Measurements from ENCODE around the gene RIOX2.

RIOX2 gene

DNA sequence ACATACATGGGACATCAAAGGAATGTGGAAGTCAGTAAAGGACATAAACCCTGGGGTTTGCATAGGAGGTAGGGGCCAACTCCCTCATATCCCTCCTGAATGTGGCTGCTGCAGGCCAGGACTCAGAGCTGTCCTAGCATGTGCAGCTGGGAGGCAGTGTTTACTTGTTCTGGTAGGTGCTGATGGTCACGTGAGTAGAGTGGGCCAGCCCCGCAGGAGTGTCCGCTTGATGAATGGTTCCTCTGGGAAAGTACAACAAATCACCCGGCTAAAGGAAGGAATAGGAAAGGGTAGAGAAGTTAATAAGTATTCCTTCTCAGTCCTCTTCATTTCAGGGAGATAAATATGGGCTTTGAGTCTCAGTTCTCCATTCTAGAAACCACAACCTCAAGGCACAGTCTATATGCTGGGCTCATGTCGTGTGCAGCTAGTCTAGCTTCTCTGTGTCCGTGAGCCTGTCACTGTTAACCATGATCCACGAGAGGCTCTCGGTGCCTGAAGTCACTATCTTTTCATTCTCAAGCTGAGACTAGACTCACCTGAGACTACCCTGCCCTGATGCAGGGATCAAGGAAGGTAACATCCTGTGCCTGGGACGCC, 17.9 kb downstream of the RIOX2 start:
- DNase-seq (ENCODE audit: low spot score), result no peak

DNA sequence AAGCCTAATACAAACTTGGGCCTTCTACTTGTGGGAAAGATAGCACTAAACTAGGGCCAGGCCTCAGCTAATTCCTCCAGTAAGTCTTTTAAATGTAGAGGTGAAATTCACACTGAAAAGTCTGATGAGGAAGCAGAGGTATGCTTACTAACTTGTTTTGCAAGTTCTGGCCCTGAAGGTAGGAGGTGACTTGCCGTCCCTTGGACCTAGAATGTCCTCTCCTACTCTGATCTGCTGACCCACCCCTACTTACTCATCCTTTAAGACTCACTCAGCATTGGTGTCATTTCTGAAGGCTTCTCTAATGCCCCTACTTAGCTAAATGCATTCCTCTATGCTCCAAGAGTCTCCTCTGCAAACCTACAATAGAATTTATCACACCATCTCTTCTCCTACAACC, 19.4 kb downstream of the RIOX2 start:
- DNase-seq (ENCODE audit: low spot score), result no peak

DNA sequence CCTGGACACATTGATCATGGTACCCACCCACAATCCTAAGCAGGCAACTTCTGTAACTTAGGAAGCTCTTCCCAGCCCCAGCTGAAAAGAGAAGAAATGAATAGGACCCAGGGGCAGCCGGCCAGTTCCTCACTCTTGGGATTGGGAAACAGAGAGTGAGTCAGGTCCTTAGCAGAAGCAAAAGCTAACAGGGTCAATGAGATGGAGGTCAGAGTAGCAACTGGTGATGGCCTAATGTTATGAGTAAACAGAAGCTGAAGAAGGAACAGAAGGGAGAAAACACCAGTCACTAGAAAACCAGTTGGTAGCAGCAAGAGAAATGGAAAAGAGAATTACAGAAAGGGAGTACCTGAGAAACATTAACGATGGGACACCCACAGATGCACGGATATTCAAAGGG, 20.0 kb downstream of the RIOX2 start:
- no peak for DNase-seq (ENCODE audit: low spot score)

DNA sequence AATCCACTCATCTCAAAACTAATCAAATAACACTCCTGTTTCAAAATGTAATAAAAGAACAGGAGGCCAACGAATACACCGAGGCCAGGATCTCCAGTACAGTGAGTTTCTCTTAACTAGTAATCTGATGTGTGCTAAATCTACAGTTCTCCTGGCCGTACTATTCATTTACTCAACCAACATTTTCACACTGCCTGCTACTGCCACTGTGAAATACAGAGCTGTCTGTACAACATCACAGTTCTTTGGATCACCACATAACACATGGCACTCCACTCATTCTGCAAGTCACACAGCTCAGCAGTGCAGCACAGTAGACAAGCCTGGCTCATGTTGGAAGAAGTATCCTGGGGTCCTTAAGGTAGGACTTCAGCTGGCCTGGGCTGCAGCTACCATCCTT, 21.9 kb downstream of the RIOX2 start:
- no peak for DNase-seq (ENCODE audit: low spot score)

DNA sequence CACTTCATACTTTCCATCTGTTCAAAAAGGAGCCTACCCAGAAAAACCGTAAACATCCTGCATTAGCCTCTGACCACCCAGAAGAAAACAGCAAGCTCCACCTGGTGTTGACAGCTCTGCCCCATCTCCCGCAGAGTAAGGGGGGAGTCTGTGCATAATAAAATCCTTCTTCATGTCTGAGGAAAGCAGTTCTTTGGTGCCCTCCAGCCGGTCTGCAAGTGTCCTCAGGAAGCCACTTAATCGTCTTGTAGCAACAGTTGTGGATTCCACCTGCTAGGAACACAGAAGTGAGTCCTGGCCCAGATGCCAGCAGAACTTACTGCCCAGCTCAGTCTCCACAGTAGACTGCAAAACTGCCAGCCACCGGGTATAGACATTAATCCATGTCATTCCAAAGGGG, 22.5 kb downstream of the RIOX2 start:
- DNase-seq (ENCODE audit: low spot score), result no peak

DNA sequence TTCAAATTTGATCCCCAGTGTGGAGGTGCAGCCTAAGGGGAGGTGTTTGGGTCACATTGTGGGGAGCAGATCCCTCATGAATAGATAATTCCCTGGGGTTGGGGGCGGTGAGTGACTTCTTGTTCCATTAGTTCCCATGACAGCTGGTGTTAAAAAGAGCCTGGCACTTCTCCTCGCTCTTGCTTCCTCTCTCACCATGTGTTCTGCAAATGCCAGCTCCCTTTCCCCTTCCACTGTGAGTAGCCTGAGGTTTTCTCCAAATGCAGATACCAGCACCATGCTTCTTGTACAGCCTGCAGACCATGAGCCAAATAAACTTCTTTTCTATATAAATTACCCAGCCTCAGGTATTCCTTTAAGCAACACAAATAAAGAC, 23.1 kb downstream of the RIOX2 start:
- DNase-seq (ENCODE audit: low spot score), result no peak

DNA sequence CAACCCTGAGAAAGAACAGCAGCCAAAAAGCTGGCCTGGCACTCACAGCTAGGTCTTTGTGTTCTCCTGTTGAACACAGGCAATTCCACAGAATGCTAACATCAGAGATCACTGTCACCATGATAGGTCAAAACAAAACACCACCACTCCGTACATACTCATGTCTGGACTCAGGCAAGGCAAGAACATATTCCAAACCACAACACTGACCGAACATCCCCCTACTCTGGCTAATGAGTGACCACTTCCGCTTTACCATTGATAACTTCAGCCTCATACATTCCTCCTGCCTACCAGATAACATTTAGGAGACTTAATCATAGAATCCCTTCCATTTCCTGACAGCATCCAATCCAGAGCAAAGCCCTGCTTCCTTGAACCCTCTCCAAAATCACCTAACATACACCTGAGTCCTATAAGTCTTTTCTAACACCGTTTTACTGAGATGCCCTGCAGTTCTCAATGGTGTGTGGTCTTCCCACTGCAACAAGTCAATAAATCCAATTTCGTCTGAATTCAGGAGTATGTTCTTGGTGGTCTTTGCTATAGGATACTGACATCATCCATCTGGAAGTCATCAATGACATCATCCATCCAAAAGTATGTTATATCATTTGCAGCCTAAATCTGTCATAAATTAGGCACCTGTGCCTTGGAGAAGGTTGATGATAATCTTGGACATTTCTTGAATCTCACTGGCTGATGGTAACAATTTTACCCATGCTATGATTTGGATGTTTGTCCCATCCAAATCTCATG, 23.7 kb downstream of the RIOX2 start:
- no peak for DNase-seq (ENCODE audit: low spot score)

DNA sequence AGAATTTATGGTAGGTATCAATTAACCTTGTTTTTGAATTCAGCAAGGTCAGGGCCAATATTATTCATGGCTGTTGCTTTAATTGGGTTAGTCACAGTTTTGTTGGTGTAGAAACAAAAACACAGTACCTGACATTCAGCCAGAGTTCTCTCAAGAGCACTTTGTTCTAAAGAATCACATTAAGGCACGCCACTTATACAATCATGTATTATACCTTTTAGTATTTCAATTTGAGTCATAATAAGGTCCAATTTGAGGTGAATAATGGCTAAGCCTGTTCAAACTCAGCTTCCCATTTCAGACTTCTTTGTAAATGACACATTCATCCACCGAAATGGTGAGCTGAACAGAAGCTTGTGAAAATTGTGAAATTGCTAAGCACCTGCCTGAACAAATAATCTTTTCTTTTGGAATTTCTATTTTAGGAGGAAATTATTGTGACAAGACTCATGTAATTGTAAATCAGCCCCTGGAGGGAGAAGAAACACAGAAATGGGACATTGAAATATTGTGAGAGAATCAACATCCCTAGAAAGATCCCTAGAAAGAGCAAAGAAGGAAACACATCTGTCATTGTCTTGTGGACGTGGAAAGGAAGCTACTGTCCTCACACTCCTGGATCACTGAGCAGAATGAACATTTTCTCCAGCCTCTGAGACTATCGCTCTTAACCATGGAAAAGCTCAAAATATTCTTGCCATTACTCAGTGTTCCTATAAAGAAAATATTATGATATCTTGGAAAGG, 29.3 kb downstream of the RIOX2 start:
- DNase-seq (ENCODE audit: low spot score), result no peak

DNA sequence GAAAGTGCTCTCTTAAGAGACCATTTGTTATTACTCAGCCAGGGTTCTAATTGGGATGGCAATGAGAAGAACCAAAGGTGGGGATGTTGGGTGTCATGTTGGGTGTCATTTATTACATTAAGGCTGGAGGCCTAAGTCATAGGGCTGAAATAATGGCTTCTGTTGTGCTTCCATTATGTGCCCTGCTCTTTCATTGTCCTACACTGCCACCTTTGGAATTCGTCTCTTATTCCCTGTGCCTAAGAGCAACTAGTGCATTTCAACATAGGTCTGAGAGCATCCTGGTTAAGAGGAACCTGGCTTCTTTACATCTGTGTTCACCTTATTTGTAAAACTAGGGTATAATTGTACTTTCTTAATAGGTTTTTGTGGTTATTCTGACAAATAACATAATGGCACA, 32.2 kb downstream of the RIOX2 start:
- no peak for DNase-seq (ENCODE audit: low spot score)

DNA sequence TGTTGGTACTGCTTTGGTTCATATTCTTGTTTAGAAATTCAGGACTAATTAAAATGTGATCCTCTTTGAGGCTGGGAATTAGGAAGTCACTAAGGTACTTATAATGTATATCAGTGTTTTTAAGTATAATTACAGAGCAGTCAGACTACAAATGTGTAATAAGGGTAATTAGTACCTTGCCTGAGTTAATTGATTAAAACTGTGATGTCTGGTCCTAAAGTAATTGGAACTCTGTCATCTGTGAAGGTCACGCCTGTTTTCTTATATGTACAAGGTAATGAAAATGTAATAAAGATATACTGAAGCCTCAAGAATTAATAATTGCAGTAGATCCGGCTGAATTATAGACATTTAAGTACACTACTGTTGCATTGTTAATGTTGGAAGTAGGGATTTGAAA, 32.8 kb downstream of the RIOX2 start:
- DNase-seq (ENCODE audit: low spot score), result no peak

DNA sequence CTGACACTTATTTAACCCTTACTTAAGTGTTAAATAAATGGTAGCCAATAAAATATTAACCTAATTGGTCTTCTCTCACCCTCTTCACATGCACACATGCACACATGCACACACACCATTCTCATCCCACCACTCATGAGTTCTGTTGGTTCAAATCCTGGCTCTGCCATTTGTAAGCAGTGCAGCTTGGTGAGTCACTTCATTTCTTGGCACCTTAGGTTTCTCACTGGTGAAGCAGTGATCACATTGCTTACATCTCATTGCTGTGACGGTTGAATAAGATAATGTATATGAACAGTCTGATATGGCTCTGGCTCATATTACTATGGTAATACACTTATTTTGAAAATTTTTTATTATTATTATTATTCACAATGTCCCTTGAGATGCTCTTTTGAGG, 33.8 kb downstream of the RIOX2 start:
- no peak for DNase-seq (ENCODE audit: low spot score)

DNA sequence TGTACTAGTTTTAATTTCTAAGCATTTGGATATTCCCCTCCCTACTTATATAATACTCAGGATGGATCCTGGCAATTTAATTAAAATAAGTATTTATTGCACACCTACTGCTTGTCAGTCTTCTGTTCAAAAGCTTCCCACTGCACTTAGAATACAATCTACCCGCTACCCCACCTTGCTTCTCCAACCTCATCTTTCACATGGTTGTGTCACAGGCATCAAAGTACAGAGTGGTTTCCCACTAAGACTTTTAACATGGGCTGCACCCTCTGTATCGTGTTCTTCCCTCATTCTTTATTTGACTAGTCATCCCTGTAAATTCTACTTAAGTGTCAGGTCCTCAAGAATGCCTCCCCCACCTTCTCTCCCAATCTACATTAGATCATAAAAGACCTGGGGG, 35.0 kb downstream of the RIOX2 start:
- DNase-seq (ENCODE audit: low spot score), result no peak

DNA sequence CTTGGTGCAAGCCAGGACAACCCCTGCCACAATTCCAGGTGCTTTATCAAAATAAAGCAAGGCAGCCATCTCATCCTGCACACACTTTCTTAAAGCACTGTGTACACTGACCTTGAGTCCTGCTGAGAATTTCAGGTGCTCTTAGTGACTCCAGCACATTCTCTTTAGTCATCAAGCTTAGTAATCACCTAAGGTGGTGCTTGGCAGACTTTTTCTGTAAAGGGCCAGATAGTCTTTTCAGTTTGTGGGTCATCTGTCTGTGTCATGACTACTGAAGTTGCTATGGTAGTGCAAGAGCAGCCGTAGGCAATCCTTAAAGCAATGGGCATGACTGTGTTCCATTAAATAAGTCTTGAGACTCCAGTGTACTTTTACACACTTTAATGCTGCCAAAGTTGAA, 36.4 kb downstream of the RIOX2 start:
- DNase-seq (ENCODE audit: low spot score), result no peak

DNA sequence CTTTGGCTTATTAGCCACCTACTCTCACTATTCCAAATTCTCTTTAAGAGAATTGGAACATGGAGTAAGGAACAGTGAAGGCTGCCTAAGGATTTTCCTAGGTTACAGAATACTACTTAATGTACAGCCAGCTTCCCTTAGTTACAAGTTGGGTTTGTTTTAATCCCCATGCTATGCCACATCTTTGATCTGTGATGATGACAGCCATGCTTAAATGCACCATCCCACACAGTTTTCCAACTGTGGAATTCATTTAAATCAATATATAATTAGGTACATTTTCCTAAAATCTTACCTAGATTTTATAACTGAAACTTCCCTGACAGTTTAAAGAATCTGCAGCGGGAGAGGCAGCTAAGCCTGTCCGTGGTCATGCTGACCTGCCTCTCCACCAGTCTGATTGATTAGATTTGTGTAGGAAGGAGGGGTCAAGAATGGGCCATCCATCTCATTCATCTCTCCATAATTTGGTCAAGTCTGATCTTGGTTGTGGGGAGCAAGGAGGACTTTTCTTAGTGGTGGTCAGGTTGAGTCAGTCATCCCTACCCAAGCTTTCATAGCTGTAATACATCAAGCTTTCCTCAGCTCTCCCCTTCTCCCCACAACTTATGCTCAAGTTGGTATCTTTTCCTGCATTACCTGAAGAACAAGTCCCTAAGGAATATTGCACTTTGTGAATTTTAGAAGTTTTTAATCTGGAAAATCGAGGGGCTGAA, 37.1 kb downstream of the RIOX2 start:
- DNase-seq (ENCODE audit: low spot score), result no peak

DNA sequence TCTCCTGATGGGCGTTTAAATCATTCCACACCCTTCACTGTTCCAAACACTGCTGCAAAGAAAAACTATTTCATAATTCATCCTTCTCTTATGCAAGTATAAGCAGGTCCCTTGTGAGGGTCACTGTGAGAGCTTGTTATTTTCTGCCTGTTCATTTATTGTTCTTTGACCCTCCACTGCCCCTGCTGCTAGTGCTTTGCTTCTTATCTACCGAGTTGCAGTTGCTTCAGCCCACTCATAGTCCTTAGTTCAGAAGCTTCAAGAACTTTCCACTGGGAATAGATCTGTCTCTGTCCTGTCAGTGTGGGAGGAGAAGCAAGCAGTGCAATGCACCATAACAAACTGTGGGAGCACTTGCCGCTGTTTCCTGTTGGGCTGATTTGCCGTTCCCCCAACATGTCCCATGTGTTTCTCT, 39.8 kb downstream of the RIOX2 start:
- DNase-seq (ENCODE audit: low spot score), result no peak

DNA sequence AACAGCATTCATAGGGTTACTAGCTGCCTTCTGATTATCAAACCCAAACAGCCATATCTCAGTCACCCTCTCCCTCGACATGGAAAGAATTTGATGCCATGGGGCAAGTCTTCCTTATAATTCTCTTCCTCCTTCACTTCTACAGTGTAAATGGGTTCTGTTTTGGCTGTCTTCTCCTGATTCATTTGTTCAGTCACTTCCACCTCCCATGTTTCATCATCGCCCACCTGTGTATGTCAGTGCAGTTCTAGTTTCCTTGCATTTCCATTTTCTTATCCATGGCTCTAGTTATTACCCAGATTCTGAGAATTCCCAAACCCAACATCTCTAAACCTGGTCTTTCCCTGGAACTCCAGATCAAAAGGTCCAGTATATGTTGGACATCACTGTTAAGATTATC, 41.0 kb downstream of the RIOX2 start:
- no peak for DNase-seq (ENCODE audit: low spot score)

DNA sequence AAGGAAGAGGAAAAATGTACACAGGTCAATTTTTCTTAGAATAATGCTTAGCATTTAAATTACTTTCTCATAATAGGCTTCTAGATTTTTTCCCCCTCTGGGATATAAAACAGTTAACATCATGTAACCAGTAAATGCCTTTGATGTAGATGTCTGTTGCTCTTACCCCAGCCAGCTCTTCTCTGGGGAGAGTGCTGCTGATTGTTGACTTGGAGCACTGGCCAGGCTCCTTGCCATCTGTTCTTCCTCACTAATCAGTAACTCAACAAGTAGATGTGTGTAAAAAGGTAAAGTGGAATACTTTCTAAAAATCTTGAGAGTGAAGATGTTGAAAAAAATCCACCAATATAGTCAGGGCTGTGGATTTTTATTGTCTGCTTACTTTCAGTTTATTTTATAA, 42.2 kb downstream of the RIOX2 start:
- no peak for DNase-seq (ENCODE audit: low spot score)

DNA sequence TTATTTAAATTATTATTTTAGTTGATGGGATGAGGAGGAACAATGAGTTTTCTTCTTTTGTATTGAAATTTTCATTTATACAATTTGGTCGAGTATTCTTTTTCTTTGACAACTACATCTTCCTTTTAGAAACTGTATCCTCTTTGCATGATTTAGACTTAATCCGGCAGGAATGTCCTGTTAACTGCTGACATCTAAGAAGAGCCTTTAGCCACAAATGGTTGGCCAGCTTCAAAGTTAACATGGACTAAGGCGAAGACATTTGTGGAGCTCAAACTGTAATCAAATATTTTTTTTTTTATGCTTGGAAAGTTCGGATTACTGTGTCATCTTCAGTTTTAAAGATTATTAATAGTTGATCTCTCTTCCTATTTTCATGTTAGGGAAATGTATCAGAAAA, 43.2 kb downstream of the RIOX2 start:
- no peak for DNase-seq (ENCODE audit: low spot score)

DNA sequence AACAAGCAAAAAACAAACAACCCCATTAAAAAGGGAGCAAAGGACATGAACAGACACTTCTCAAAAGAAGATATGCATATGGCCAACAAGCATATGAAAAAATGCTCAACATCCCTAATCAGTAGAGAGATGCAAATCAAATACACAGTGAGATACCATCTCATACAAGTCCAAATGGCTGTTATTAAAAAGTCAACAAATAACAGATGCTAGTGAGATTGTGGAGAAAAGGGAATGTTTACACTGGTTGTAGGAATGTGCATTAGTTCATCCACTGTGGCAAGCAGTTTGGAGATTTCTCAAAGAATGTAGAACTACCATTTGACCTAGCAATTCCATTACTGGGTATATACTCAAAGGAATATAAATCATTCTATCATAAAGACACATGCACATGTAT, 44.5 kb downstream of the RIOX2 start:
- no peak for DNase-seq (ENCODE audit: low spot score)

DNA sequence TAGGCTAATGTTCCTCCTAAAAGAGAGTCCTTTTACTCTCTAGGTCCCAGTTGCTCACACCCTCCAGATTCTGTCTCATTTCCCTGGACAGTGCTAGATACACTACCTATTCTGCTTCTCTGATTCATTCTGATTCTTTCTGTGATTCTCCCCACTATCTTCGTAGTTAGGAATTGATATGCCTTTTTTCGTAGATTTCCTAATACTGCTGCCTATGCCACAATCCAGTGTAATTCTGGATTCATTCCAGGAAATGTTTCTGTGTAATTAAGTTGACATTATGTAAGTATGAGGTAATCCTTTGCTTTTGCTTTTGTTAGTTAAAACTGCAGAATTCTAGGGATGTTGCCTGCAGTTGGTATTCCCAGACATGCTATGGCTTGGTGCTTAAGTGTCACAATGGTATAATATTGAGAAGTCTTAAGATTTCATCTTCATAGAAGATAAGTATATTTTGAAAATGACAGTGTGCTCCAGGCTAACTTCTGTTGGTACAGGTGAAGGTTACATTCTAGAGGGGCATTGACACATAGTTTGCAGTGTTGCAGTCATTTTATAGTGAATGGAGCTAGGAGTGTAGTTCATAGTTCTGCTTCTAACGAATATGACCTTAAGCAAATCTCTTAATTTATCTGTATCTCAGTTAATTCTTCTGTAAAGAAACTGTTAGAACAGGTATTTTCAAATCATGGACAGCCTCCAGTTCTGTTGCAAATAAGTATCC, 54.3 kb downstream of the RIOX2 start:
- DNase-seq (ENCODE audit: low spot score), result no peak

DNA sequence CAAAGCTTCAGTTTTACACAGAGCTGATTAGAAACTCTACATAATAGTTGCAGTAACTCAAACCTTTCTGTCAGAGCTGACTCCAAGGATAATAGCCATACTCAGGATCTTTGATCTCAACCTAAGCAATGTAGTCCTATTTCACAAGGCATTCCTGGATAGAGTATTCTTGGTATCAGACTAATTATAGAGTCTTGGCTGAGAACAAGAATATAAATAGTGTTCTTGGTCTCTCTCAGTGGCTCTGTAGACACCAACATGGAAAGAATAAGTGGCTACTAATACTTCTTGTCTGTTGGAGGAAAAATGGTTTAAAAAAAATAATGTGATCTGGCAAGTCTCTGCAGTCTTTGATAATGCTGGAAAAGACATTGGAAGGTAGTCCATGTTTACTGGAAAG, 55.7 kb downstream of the RIOX2 start:
- DNase-seq (ENCODE audit: low spot score), result no peak

DNA sequence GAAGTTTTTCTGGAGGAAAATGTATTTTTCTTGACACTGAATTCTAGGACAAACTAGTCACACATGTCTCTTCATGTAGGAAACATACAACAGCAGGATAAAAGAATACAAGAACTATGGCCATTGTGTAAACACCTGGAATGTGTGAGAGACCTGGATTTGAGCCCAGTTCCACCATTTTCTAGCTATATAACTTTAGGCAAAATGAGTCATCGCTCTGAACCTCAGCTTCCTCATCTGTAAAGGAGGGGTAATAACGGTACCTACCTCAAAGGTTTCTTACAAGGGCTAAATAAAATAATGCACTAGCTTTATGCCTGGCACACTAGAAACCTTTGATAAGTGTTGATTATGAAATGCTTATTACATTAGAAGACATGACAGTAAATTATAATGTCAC, 57.8 kb downstream of the RIOX2 start:
- no peak for DNase-seq (ENCODE audit: low spot score)

Measured in HuH-7 (cell line).